Airway epithelial cell (primary cell): ENCODE measurements around the gene ZNF564. TPM values are rescaled to one million over a fixed set of nuclear protein-coding genes. Genes with fewer than 3 reads are reported as not detected.

Experiments used
- total RNA-seq: library from RNA; depleted of rRNA; stranded (reverse); fragments of >200 nt; gene quantifications from 2 replicates; pipeline ENCODE4 v1.2.3, GENCODE V29; 2015

The ZNF564 gene
- total RNA-seq, result 2.3 and 3.7 TPM in 2 replicates

DNA sequence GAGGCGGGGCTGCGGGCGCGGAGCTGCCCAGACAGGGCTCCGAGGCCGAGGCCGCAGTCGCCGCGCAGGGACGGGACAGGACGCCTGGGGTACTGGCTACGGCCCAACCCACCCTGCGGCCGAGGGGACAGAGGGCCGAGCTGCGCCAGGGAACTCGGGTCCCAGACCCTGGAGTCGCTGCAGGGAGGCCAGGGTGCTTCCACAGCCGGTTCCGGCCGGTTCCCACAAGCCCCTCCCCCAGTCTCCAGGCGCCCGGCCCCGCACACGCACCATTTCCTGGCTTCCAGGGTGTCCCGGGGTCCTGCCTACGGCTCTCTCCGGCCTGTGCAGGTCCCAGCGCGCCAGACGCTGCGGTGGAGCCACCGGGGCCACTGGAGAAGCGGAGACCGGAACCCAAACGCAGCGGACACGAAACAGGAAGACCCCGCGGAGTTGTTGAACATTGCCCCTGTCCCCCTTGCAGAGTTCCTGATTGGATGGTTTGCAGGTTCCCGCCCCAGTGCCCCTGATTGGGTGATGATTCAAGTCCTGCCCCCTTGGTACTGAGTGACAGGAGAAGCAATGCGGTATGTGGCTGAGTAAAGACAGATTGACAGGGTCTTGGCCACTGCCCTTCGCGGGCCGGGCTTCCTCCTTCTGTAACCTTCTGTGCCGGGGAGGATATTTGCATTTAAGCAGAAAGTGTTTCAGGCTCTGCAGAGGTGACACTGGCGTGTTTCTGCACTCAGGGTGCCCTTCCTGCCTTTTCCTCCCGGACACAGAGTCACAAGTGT, at the start of gene ZNF564:
TSS of gene ZNF564 (minus strand) at position 423 of the 773 bp plus-strand sequence. CDS start at position 273, 150 bp downstream.

DNA sequence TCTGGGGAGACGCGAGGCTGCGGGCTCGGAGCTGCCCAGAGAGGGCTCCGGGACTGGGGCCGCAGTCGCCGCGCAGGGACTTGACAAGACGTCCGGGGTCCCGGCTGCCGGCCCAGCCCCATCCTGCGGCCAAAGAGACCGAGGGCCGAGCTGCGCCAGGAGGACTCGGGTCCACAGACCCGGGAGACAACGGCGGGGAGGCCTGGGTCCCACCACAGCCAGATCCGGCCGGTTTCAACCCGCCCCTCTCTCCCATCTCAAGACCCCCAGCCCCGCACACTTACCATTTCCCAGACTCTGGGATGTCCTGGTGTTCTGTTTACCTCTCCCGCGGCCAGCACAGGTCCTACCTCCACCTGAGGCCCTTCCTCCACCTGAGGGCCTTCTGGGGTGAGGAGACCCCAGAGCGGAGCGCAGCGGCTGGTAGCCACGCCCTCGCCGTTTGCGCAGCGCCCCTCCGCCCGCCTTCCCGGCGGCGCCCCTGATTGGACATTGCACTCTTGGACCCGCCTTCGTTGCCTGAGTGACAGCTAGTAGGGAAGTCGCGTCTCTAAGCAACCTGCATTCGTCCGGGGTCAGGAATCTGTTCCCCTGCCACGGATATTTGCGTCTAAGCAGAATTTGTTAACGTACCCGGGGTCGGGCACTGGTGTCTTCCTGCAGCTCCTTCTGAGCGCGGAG, 66.8 kb downstream of the ZNF564 start, which contains the start of gene ZNF709:
TSS of gene ZNF709 (minus strand) at position 446 of the 681 bp plus-strand sequence. CDS start at position 287, 159 bp downstream.

Other genes with a start within 250 kb of the ZNF564 start
- 1.5 and 3.2 TPM in 2 replicates for gene ZNF563, start 217.8 kb downstream of the ZNF564 start, total RNA-seq
- 0.37 and 0.56 TPM in 2 replicates for gene ZNF442, start 185.8 kb downstream of the ZNF564 start, total RNA-seq
- 1.6 and 2.6 TPM in 2 replicates for gene ZNF799, start 150.2 kb downstream of the ZNF564 start, total RNA-seq
- 1.6 and 1.7 TPM in 2 replicates for gene ZNF443, start 110.5 kb downstream of the ZNF564 start, total RNA-seq
- 0.23 and 0.56 TPM in 2 replicates for gene ZNF709, start 66.7 kb downstream of the ZNF564 start, total RNA-seq
- 3.0 and 4.3 TPM in 2 replicates for gene ZNF490, start 59.3 kb upstream of the ZNF564 start, total RNA-seq
- gene ZNF791, start 59.4 kb upstream of the ZNF564 start, total RNA-seq, result 9.0 and 9.2 TPM in 2 replicates
- 39.4 and 43.9 TPM in 2 replicates for gene MAN2B1, start 115.3 kb upstream of the ZNF564 start, total RNA-seq
- 6.2 and 10.6 TPM in 2 replicates for gene WDR83, start 115.3 kb upstream of the ZNF564 start, total RNA-seq
- gene DHPS, start 130.4 kb upstream of the ZNF564 start, total RNA-seq, result 63.6 and 81.8 TPM in 2 replicates
- gene GNG14, start 136.5 kb upstream of the ZNF564 start, total RNA-seq, result not detected in 2 replicates
- 15.8 and 23.4 TPM in 2 replicates for gene FBXW9, start 145.1 kb upstream of the ZNF564 start, total RNA-seq
- 36.6 and 41.9 TPM in 2 replicates for gene TNPO2, start 172.4 kb upstream of the ZNF564 start, total RNA-seq
- 284 and 434 TPM in 2 replicates for gene TRIR, start 183.2 kb upstream of the ZNF564 start, total RNA-seq
- gene GET3, start 186.0 kb upstream of the ZNF564 start, total RNA-seq, result 64.1 and 82.2 TPM in 2 replicates
- gene BEST2, start 200.3 kb upstream of the ZNF564 start, total RNA-seq, result not detected in 2 replicates
- 25.5 and 32.4 TPM in 2 replicates for gene HOOK2, start 224.1 kb upstream of the ZNF564 start, total RNA-seq
- 514 and 542 TPM in 2 replicates for gene JUNB, start 240.0 kb upstream of the ZNF564 start, total RNA-seq